H9 (cell line): ENCODE data around the gene PID1. TPM values are rescaled to one million over a fixed set of nuclear protein-coding genes. Genes with fewer than 3 reads are reported as not detected.

Experiments
- DNase-seq: peaks from one replicate; pipeline ENCODE4 v3.0.0-alpha.2; 2017
- H2AFZ ChIP-seq: one replicate; pipeline ENCODE4 v1.6.1; 2013; ENCODE audit warnings: mild to moderate bottlenecking, low read length, control low read depth, moderate library complexity
- H2AK5ac ChIP-seq: 2 replicates; pipeline ENCODE4 v1.6.1; 2013; ENCODE audit warnings: low read length, control low read depth, mixed read lengths; ENCODE audit not compliant: insufficient read length
- H2BK120ac ChIP-seq: one replicate; pipeline ENCODE4 v1.6.1; 2013; ENCODE audit warnings: low read depth, mild to moderate bottlenecking, low read length, control low read depth, inconsistent platforms; ENCODE audit not compliant: poor library complexity, severe bottlenecking
- H2BK12ac ChIP-seq: 2 replicates; pipeline ENCODE4 v1.6.1; 2013; ENCODE audit warnings: low read length, control low read depth, mixed read lengths, low read depth; ENCODE audit not compliant: insufficient read length
- H2BK15ac ChIP-seq: 2 replicates; pipeline ENCODE4 v1.6.1; 2013; ENCODE audit warnings: low read depth, low read length, control low read depth
- H2BK20ac ChIP-seq: one replicate; pipeline ENCODE4 v1.6.1; 2013; ENCODE audit warnings: low read depth, mild to moderate bottlenecking, low read length, control low read depth, inconsistent platforms; ENCODE audit not compliant: poor library complexity, severe bottlenecking
- H2BK5ac ChIP-seq: 2 replicates; pipeline ENCODE4 v1.6.1; 2013; ENCODE audit warnings: low read length, control low read depth, mixed read lengths; ENCODE audit not compliant: insufficient read length
- H3K14ac ChIP-seq: 2 replicates; pipeline ENCODE4 v1.6.1; 2013; ENCODE audit warnings: low read length, control low read depth; ENCODE audit not compliant: insufficient read depth
- H3K18ac ChIP-seq: 2 replicates; pipeline ENCODE4 v1.6.1; 2013; ENCODE audit warnings: low read depth, mild to moderate bottlenecking, mixed read lengths, low read length, control low read depth; ENCODE audit not compliant: insufficient read length
- H3K23ac ChIP-seq: 2 replicates; pipeline ENCODE4 v1.6.1; 2013; ENCODE audit warnings: low read length, control low read depth, mixed read lengths, low read depth; ENCODE audit not compliant: insufficient read length
- H3K23me2 ChIP-seq: 2 replicates; pipeline ENCODE4 v1.6.1; 2013; ENCODE audit warnings: low read depth, mild to moderate bottlenecking, mixed read lengths, low read length, control low read depth; ENCODE audit not compliant: insufficient read length, poor library complexity, severe bottlenecking
- H3K27ac ChIP-seq: 2 replicates; pipeline ENCODE4 v1.5.1; 2013; ENCODE audit warnings: low read length, control low read depth, mixed read lengths, low read depth; ENCODE audit not compliant: insufficient read length
- H3K27me3 ChIP-seq: 2 replicates; pipeline ENCODE4 v1.6.1; 2013; ENCODE audit warnings: low read length, control low read depth, inconsistent platforms; ENCODE audit not compliant: insufficient read depth
- H3K4ac ChIP-seq: 2 replicates; pipeline ENCODE4 v1.6.1; 2013; ENCODE audit warnings: low read depth, mild to moderate bottlenecking, control low read depth, inconsistent platforms, low read length, moderate library complexity
- H3K4me1 ChIP-seq: 2 replicates; pipeline ENCODE4 v1.6.1; 2013; ENCODE audit warnings: low read length, control low read depth, inconsistent platforms; ENCODE audit not compliant: insufficient read depth
- H3K4me2 ChIP-seq: 2 replicates; pipeline ENCODE4 v1.6.1; 2013; ENCODE audit warnings: low read length, control low read depth, mixed read lengths; ENCODE audit not compliant: insufficient read length, insufficient read depth
- H3K56ac ChIP-seq: 2 replicates; pipeline ENCODE4 v1.6.1; 2013; ENCODE audit warnings: low read depth, mild to moderate bottlenecking, mixed read lengths, low read length, control low read depth; ENCODE audit not compliant: insufficient read length
- H3K79me1 ChIP-seq: 2 replicates; pipeline ENCODE4 v1.6.1; 2013; ENCODE audit warnings: low read depth, mild to moderate bottlenecking, moderate library complexity, low read length, control low read depth, inconsistent platforms; ENCODE audit not compliant: insufficient read depth, poor library complexity, severe bottlenecking
- H3K79me2 ChIP-seq: 2 replicates; pipeline ENCODE4 v1.6.1; 2013; ENCODE audit warnings: low read length, control low read depth, inconsistent platforms; ENCODE audit not compliant: insufficient read depth
- H3K9ac ChIP-seq: 2 replicates; pipeline ENCODE4 v1.6.1; 2013; ENCODE audit warnings: low read length, control low read depth, mixed read lengths; ENCODE audit not compliant: insufficient read length; ENCODE audit errors: extremely low read depth
- H3K9me3 ChIP-seq: one replicate; pipeline ENCODE4 v1.6.1; 2013; ENCODE audit warnings: low read depth, low read length, inconsistent platforms; ENCODE audit not compliant: control insufficient read depth
- H3T11ph ChIP-seq: one replicate; pipeline ENCODE4 v1.6.1; 2013; ENCODE audit warnings: mild to moderate bottlenecking, low read length, control low read depth, inconsistent platforms
- H4K20me1 ChIP-seq: one replicate; pipeline ENCODE4 v1.6.1; 2013; ENCODE audit not compliant: control insufficient read depth, insufficient read length, insufficient read depth
- H4K5ac ChIP-seq: 2 replicates; pipeline ENCODE4 v1.6.1; 2013; ENCODE audit warnings: low read depth, mild to moderate bottlenecking, mixed read lengths, low read length, control low read depth; ENCODE audit not compliant: insufficient read length
- H4K8ac ChIP-seq: replicated peaks from 2 replicates; pipeline ENCODE4 v1.6.1; 2013; ENCODE audit warnings: low read length, control low read depth, mixed read lengths, low read depth; ENCODE audit not compliant: insufficient read length
- H4K91ac ChIP-seq: 2 replicates; pipeline ENCODE4 v1.6.1; 2013; ENCODE audit warnings: low read depth, mild to moderate bottlenecking, moderate library complexity, mixed read lengths, low read length, control low read depth; ENCODE audit not compliant: insufficient read length
- H3K27ac Mint-ChIP-seq, 3 experiments: 2 replicates in 2 of 3; 3 replicates in 1 of 3; pipeline ENCODE4 v1.8.0; 2020 to 2021; ENCODE audit warnings: mixed read lengths in 3 of 3, mild to moderate bottlenecking in 1 of 3, moderate library complexity in 1 of 3
- H3K27me3 Mint-ChIP-seq: 2 replicates; pipeline ENCODE4 v1.8.0; 2021; ENCODE audit warnings: low read depth, mild to moderate bottlenecking, moderate library complexity, mixed read lengths
- H3K36me3 Mint-ChIP-seq, 3 experiments: 2 replicates in 2 of 3; 3 replicates in 1 of 3; pipeline ENCODE4 v1.8.0; 2020 to 2021; ENCODE audit warnings: low read depth in 3 of 3, mixed read lengths in 3 of 3; ENCODE audit not compliant: insufficient read depth in 1 of 3
- H3K4me1 Mint-ChIP-seq, 2 experiments: 2 replicates each; pipeline ENCODE4 v1.8.0; 2020; ENCODE audit warnings: mixed read lengths in 2 of 2
- H3K4me3 Mint-ChIP-seq, 2 experiments: 2 replicates in 1 of 2; 3 replicates in 1 of 2; pipeline ENCODE4 v1.8.0; 2020 to 2021; ENCODE audit warnings: mild to moderate bottlenecking in 2 of 2, mixed read lengths in 2 of 2, moderate library complexity in 1 of 2
- H3K9me3 Mint-ChIP-seq, 2 experiments: 2 replicates in 1 of 2; 3 replicates in 1 of 2; pipeline ENCODE4 v1.8.0; 2020; ENCODE audit warnings: mild to moderate bottlenecking in 2 of 2, mixed read lengths in 2 of 2, moderate library complexity in 1 of 2
- CTCF ChIP-seq: fragments of 200-600 bp; sonication (generic); conservative IDR thresholded peaks from 3 replicates; pipeline ENCODE4 v1.8.0; 2021; ENCODE audit warnings: antibody characterized with exemption, mild to moderate bottlenecking
- WGBS: extraction: QIAGEN DNeasy Blood & Tissue Kit; methylation state at CpG from one replicate; pipeline ENCODE4 v1.1.7; 2013; ENCODE audit warnings: missing lambda C conversion rate, low lambda C conversion rate, mixed read lengths; ENCODE audit not compliant: insufficient read length; ENCODE audit errors: extremely low coverage; 5-methylcytosine and 5-hydroxymethylcytosine counted together
- total RNA-seq: library from RNA; stranded (reverse); gene quantifications from 2 replicates; pipeline ENCODE4 v1.2.1, GENCODE V29; 2021

The PID1 gene
- total RNA-seq, 1 experiment from 2014 or later: 1.4 TPM

DNA sequence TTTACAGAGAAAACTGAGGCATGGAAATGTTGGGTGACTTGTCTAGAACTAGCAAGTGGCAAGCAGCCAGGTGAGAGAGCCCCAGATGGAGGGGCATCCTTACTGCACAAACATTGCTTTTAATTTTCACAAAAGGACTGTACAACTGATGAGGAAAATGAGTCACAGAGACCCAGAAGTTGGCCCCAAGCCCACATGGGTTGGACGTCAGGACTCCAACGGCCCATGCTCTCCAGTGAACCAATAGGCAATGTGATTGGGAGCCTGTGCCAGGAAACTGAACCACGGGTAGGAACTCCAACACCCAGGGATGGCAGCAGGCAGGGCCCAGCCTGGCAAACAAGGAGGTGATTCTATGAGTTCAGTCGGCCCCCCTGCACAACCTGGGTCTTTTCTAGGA, 50.8 kb downstream of the PID1 start:
- Mint-ChIP-seq H3K4me1 (no peaks in the 10 kb centered on the region), H3K9me3 (peaks cover 0 to 1% of the 10 kb centered on the region in 2 experiments; a peak in 2 of 5 replicates), H3K27ac (no peak overlapping the region), H3K36me3 (no peaks in the 10 kb centered on the region), H3K4me3 (no peak overlapping the region), H3K27me3 (no peaks in the 10 kb centered on the region)
- no peaks in the 10 kb centered on the region for H3K27me3 ChIP-seq
- no peak overlapping the region for H3K14ac ChIP-seq
- no peak overlapping the region for H2AFZ ChIP-seq
- H3T11ph ChIP-seq: no peak overlapping the region
- no peak overlapping the region for H3K4me2 ChIP-seq
- no peak overlapping the region for H3K4ac ChIP-seq
- no peak overlapping the region for H4K5ac ChIP-seq
- H3K18ac ChIP-seq: no peak overlapping the region
- H3K27ac ChIP-seq: no peak overlapping the region
- no peak overlapping the region for H3K9ac ChIP-seq
- DNase-seq: no peak
- H2AK5ac ChIP-seq: no peak overlapping the region
- no peak overlapping the region for H2BK12ac ChIP-seq
- no peak overlapping the region for H2BK15ac ChIP-seq
- no peaks in the 10 kb centered on the region for H3K4me1 ChIP-seq
- H3K56ac ChIP-seq: no peak overlapping the region
- no peak overlapping the region for H4K91ac ChIP-seq
- WGBS: no CpG with 5 or more reads among the region's 4 CpGs
- no peak overlapping the region for H2BK20ac ChIP-seq
- no peak overlapping the region for H2BK120ac ChIP-seq
- no peaks in the 10 kb centered on the region for H3K79me2 ChIP-seq
- H3K79me1 ChIP-seq: no peaks in the 10 kb centered on the region
- no peak for TF ChIP-seq CTCF
- no peak overlapping the region for H4K8ac ChIP-seq
- H2BK5ac ChIP-seq: no peak overlapping the region
- H3K9me3 ChIP-seq: no peaks in the 10 kb centered on the region
- no peaks in the 10 kb centered on the region for H3K23me2 ChIP-seq
- no peaks in the 10 kb centered on the region for H4K20me1 ChIP-seq
- H3K23ac ChIP-seq: no peak overlapping the region
